AG10803 (cell line): Measurements from ENCODE around the gene MSX2.

Experiments used
- DNase-seq: peaks from one replicate; pipeline ENCODE4 v3.0.0; 2010; ENCODE audit warnings: low read depth
- H3K4me3 ChIP-seq: 2 replicates; pipeline ENCODE4 v1.5.1; 2011; ENCODE audit warnings: mild to moderate bottlenecking, low read length, control low read depth
- CTCF ChIP-seq: conservative IDR thresholded peaks from 2 replicates; pipeline ENCODE4 v1.5.1; 2011; ENCODE audit warnings: mild to moderate bottlenecking, low read length, control low read depth, inconsistent platforms

Gene MSX2

DNA sequence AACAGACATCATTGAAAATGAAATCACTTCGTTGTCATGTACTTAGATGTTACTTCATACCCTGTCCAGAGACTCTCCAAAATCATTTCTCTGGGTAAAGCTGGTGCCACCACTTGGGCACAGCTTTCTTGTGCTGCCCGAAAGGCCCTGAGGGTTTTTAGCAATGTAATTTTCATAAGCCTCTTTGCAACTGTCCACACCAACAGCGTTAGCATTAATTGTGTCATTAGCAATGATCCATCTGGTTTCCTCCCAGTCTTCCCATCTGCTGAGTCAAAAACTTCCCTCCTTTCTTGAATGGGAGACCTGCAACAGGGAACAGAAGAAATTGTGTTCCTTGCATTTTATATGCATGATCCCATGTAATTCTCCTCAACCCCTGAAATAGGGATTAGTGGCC lies 8.6 kb upstream of the MSX2 start:
- H3K4me3 ChIP-seq: no peak overlapping the region

GRCh38 chr5:174717826-174718455 lies 6.4 kb upstream of the MSX2 start:
- H3K4me3 ChIP-seq: no peak overlapping the region
- no peak for DNase-seq
- no peak for TF ChIP-seq CTCF

More for the DNA sequence above, 8.6 kb upstream of the MSX2 start:
- TF ChIP-seq CTCF: no peak
- DNase-seq: no peak

DNA sequence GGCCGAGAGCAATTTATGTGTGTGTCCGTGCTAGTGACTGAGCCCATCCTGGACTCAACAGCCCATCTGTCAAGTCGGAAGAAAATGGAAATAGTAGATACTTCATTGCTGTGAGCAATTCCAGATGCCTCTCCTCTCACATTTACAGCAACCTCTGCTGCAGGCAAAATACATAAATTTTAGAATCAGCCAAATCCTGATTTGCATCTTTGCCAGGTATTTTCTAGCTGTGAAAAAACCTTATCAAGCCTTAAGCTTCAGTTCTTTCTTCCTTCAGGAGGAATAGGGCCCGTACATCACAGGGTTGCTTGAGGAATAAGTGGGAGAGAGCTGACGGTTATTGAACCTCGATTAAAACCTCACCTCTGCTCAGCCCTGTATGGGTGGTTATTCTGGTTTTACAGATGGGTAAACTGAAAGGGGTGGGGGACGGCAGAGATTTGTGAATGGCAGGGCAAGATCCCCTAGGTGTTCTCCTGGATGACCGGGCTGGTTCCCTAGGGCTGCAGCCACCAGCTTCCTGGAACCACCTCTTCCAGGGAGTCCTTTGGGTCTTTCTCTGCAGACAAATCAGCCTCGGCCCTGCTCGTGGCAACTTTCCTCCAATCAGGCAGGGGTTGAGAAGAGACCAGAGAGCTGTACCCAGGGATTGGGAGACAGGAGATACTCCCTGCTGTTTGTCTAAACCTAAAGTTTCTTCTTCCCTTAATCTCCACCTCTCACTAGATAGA lies 5.3 kb upstream of the MSX2 start:
- DNase-seq: no peak
- no peak overlapping the region for H3K4me3 ChIP-seq
- no peak for TF ChIP-seq CTCF

- DNase-seq: no peak
- no peak overlapping the region for H3K4me3 ChIP-seq
- no peak for TF ChIP-seq CTCF
These were observed 4.4 kb upstream of the MSX2 start for GRCh38 chr5:174719793-174720611.

GRCh38 chr5:174720612-174721529 lies 3.5 kb upstream of the MSX2 start:
- no peak overlapping the region for H3K4me3 ChIP-seq
- DNase-seq: no peak
- no peak for TF ChIP-seq CTCF

DNA sequence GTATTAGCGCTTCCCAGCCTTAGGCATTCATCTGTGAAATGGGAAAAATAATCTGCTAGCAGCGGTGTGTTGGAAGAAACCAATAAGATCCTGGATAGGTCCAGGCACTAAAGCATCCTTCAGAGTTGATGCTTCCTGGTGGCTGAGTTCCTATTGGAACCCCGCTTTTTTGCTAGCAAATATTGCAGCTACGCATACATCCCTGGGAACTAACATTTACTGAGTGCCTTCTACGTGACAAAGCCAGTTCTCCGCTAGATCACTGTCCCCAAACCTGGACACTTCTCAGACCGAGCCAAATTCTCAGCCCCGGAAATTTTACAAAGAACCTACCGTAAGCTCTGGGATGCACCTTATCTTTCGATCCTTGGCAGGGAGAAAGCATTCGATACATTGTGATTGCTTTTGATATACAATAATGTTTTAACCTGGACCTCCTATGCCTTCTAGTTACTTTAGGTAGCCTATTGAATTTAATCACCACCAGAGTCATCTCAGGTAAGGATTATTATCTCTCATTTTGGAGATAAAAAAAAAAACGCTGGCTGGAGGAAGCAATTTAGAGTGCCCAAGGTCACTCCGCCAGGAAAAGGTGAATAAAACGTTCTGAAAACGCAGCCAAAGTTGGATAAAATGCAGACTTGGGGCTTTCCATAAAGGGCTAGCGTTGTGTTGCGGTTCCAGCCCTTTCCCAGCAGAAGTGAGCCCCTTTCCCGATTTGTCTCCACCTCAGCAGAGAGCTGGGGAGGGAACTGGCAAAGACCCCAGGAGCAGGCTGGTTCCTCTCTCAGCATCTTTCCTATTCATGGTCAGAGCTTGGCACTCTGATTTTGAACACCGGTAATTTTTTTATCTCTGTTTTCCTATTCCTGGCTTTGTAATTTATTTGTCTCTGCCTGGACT lies 2.6 kb upstream of the MSX2 start:
- DNase-seq: no peak
- H3K4me3 ChIP-seq: no peak overlapping the region
- TF ChIP-seq CTCF: no peak
